ENCODE data around the gene GPR17. TPM values are rescaled to one million over a fixed set of nuclear protein-coding genes. Genes with fewer than 3 reads are reported as not detected.

Gene GPR17
- total and polyA plus RNA-seq, 2 experiments from 2014 or later: not detected

- Mint-ChIP-seq H3K9me3 (peaks cover 2% of the 10 kb centered on the region; the same call in 1 of the 3 replicates), H3K4me3 (peak overlapping the region; percentile 92), H3K27ac (peak overlapping the region; percentile 98), H3K4me1 (peaks cover 21% of the 10 kb centered on the region), H3K27me3 (ENCODE audit: insufficient read depth, low read depth, poor library complexity) (peaks cover 15% of the 10 kb centered on the region), H3K36me3 (ENCODE audit: low read depth) (peaks cover 12% of the 10 kb centered on the region)
- peak overlapping the region; percentile 93 for H3K27ac ChIP-seq (ENCODE audit: low read depth)
- ATAC-seq (peak; percentile 46), DNase-seq (ENCODE audit: low spot score) (peak; percentile 77)
- H3K4me3 ChIP-seq: peak overlapping the region; percentile 62
- H3F3A ChIP-seq (replicated peaks; ENCODE audit: low read depth): 0 out of 2 replicates have a peak, but pooled peaks cover 18% of the 10 kb centered on the region
- H2AFZ ChIP-seq: peak overlapping the region; percentile 73; the same call in 1 of the 2 replicates
- H3K4me1 ChIP-seq (ENCODE audit: insufficient read depth): peaks cover 22% of the 10 kb centered on the region
- H3K9me2 ChIP-seq (ENCODE audit: insufficient read depth): no peaks in the 10 kb centered on the region
- peaks cover 33% of the 10 kb centered on the region for H3K79me2 ChIP-seq (replicated peaks; ENCODE audit: insufficient read depth)
- no peak; the same call in 1 of the 2 replicates for TF ChIP-seq ZNF114 (CRISPR knock-in tag; IDR thresholded peaks at IDR 0.05)
- TF ChIP-seq CREB1 (CRISPR knock-in tag; IDR thresholded peaks at IDR 0.05; ENCODE audit: low read depth): 0 out of 2 replicates have a peak, but pooled peaks have one; percentile 32
- TF ChIP-seq ETS1 (IDR thresholded peaks at IDR 0.05): no peak
- no peak for TF ChIP-seq NANOG (IDR thresholded peaks at IDR 0.05; ENCODE audit: borderline replicate concordance)
- TF ChIP-seq, protein P1, sequence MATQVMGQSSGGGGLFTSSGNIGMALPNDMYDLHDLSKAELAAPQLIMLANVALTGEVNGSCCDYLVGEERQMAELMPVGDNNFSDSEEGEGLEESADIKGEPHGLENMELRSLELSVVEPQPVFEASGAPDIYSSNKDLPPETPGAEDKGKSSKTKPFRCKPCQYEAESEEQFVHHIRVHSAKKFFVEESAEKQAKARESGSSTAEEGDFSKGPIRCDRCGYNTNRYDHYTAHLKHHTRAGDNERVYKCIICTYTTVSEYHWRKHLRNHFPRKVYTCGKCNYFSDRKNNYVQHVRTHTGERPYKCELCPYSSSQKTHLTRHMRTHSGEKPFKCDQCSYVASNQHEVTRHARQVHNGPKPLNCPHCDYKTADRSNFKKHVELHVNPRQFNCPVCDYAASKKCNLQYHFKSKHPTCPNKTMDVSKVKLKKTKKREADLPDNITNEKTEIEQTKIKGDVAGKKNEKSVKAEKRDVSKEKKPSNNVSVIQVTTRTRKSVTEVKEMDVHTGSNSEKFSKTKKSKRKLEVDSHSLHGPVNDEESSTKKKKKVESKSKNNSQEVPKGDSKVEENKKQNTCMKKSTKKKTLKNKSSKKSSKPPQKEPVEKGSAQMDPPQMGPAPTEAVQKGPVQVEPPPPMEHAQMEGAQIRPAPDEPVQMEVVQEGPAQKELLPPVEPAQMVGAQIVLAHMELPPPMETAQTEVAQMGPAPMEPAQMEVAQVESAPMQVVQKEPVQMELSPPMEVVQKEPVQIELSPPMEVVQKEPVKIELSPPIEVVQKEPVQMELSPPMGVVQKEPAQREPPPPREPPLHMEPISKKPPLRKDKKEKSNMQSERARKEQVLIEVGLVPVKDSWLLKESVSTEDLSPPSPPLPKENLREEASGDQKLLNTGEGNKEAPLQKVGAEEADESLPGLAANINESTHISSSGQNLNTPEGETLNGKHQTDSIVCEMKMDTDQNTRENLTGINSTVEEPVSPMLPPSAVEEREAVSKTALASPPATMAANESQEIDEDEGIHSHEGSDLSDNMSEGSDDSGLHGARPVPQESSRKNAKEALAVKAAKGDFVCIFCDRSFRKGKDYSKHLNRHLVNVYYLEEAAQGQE (IDR thresholded peaks at IDR 0.05; ENCODE audit: unreplicated experiment): no peak
- TF ChIP-seq JUNB (IDR thresholded peaks at IDR 0.05; ENCODE audit: unreplicated experiment): no peak
- no peak for TF ChIP-seq EZH2phosphoT487 (IDR thresholded peaks at IDR 0.05; ENCODE audit: unreplicated experiment)
- no peak for TF ChIP-seq EZH2 (IDR thresholded peaks at IDR 0.05; ENCODE audit: low read depth, unreplicated experiment)
- TF ChIP-seq CTCF (conservative IDR thresholded peaks at IDR 0.05; ENCODE audit: low read depth in 2 of 2): 0 out of 4 replicates have a peak, but pooled peaks of 1 of the 2 experiments have one; percentile 6
- TF ChIP-seq STAT1 (IDR thresholded peaks at IDR 0.05; ENCODE audit: unreplicated experiment): no peak
- TF ChIP-seq POLR2AphosphoS5 (IDR thresholded peaks at IDR 0.05; ENCODE audit: low read depth): no peak
- TF ChIP-seq, protein P2, sequence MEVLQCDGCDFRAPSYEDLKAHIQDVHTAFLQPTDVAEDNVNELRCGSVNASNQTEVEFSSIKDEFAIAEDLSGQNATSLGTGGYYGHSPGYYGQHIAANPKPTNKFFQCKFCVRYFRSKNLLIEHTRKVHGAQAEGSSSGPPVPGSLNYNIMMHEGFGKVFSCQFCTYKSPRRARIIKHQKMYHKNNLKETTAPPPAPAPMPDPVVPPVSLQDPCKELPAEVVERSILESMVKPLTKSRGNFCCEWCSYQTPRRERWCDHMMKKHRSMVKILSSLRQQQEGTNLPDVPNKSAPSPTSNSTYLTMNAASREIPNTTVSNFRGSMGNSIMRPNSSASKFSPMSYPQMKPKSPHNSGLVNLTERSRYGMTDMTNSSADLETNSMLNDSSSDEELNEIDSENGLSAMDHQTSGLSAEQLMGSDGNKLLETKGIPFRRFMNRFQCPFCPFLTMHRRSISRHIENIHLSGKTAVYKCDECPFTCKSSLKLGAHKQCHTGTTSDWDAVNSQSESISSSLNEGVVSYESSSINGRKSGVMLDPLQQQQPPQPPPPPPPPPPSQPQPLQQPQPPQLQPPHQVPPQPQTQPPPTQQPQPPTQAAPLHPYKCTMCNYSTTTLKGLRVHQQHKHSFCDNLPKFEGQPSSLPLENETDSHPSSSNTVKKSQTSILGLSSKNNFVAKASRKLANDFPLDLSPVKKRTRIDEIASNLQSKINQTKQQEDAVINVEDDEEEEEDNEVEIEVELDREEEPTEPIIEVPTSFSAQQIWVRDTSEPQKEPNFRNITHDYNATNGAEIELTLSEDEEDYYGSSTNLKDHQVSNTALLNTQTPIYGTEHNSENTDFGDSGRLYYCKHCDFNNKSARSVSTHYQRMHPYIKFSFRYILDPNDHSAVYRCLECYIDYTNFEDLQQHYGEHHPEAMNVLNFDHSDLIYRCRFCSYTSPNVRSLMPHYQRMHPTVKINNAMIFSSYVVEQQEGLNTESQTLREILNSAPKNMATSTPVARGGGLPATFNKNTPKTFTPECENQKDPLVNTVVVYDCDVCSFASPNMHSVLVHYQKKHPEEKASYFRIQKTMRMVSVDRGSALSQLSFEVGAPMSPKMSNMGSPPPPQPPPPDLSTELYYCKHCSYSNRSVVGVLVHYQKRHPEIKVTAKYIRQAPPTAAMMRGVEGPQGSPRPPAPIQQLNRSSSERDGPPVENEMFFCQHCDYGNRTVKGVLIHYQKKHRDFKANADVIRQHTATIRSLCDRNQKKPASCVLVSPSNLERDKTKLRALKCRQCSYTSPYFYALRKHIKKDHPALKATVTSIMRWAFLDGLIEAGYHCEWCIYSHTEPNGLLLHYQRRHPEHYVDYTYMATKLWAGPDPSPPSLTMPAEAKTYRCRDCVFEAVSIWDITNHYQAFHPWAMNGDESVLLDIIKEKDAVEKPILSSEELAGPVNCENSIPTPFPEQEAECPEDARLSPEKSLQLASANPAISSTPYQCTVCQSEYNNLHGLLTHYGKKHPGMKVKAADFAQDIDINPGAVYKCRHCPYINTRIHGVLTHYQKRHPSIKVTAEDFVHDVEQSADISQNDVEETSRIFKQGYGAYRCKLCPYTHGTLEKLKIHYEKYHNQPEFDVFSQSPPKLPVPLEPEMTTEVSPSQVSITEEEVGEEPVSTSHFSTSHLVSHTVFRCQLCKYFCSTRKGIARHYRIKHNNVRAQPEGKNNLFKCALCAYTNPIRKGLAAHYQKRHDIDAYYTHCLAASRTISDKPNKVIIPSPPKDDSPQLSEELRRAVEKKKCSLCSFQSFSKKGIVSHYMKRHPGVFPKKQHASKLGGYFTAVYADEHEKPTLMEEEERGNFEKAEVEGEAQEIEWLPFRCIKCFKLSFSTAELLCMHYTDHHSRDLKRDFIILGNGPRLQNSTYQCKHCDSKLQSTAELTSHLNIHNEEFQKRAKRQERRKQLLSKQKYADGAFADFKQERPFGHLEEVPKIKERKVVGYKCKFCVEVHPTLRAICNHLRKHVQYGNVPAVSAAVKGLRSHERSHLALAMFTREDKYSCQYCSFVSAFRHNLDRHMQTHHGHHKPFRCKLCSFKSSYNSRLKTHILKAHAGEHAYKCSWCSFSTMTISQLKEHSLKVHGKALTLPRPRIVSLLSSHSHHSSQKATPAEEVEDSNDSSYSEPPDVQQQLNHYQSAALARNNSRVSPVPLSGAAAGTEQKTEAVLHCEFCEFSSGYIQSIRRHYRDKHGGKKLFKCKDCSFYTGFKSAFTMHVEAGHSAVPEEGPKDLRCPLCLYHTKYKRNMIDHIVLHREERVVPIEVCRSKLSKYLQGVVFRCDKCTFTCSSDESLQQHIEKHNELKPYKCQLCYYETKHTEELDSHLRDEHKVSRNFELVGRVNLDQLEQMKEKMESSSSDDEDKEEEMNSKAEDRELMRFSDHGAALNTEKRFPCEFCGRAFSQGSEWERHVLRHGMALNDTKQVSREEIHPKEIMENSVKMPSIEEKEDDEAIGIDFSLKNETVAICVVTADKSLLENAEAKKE (CRISPR knock-in tag; IDR thresholded peaks at IDR 0.05): peak; percentile 69; the same call in 1 of the 2 replicates
- peaks cover 6% of the 10 kb centered on the region; the same call in 1 of the 2 replicates for H3K36me3 ChIP-seq (ENCODE audit: insufficient read depth)
- peak overlapping the region; percentile 79 for H3K4me2 ChIP-seq
- no peaks in the 10 kb centered on the region for H3K27me3 ChIP-seq (ENCODE audit: insufficient read depth)
- H4K20me1 ChIP-seq (replicated peaks; ENCODE audit: insufficient read depth): peaks cover 14% of the 10 kb centered on the region
Measured at GRCh38 chr2:127700527-127701192, 54.7 kb downstream of the GPR17 start.

Data from GM23338 (cell line).